AG04449 (cell line): ENCODE measurements around the gene MLEC.

Experiments used
- CTCF ChIA-PET: fragments of 350-600 bp; formaldehyde crosslinking; extraction: SDS; loops from one replicate; lab custom pipeline; 2021; ENCODE audit warnings: antibody characterized with exemption; lab: Yijun Ruan, JAX
- POLR2A ChIA-PET: fragments of 400-600, 350-600 bp; formaldehyde crosslinking; extraction: SDS; loops from one replicate; lab custom pipeline; 2020; ENCODE audit warnings: antibody characterized with exemption, inconsistent platforms; lab: Yijun Ruan, JAX
- DNase-seq: peaks from one replicate; pipeline ENCODE4 v3.0.0-alpha.2; 2010; ENCODE audit warnings: low read depth, low spot score
- H3K4me3 ChIP-seq: 2 replicates; pipeline ENCODE4 v1.5.1; 2011; ENCODE audit warnings: low read depth, mild to moderate bottlenecking, control low read depth, low read length
- CTCF ChIP-seq: IDR thresholded peaks from one replicate; pipeline ENCODE4 v1.5.1; 2011; ENCODE audit warnings: mild to moderate bottlenecking, moderate library complexity, low read length, control low read depth, inconsistent platforms; ENCODE audit not compliant: insufficient read depth; ENCODE audit errors: missing control alignments

The MLEC gene

GRCh38 chr12:120687578-120688289 is 785 bp downstream of the MLEC start:
- peak overlapping the region; percentile 92 for H3K4me3 ChIP-seq
- DNase-seq, result no peak
- ChIA-PET POLR2A (interaction anchor here (1.0 to 1.5 kb wide), 2 partner anchors 11 to 38 kb away, joined by 4 read pairs; no protein-coding TSS in a partner anchor), CTCF (interaction anchor here (1.0 to 1.8 kb wide), 3 partner anchors 38 to 284 kb away, joined by 5 to 8 read pairs (median 7); no protein-coding TSS in a partner anchor)
- TF ChIP-seq CTCF, result no peak

- DNase-seq, result no peak
- CTCF ChIA-PET, result interaction anchor here (1.0 to 1.8 kb wide), 5 partner anchors 24 to 284 kb away, joined by 4 to 9 read pairs (median 7); no protein-coding TSS in a partner anchor
- H3K4me3 ChIP-seq, result peak overlapping the region; percentile 92
- no peak for TF ChIP-seq CTCF
- POLR2A ChIA-PET, result interaction anchor here (1.0 to 1.5 kb wide), 2 partner anchors 10 to 39 kb away, joined by 4 read pairs; no protein-coding TSS in a partner anchor
Measured at GRCh38 chr12:120688527-120689071, 1.6 kb downstream of the MLEC start.

- DNase-seq, result no peak
- peak overlapping the region; percentile 92 for H3K4me3 ChIP-seq
- CTCF ChIA-PET, result interaction anchor here (1.0 to 1.6 kb wide), 4 partner anchors 11 to 43 kb away, joined by 3 to 9 read pairs (median 5); no protein-coding TSS in a partner anchor
- POLR2A ChIA-PET, result no interaction called here
- TF ChIP-seq CTCF, result no peak
Measured at GRCh38 chr12:120689397-120690082, 2.6 kb downstream of the MLEC start.

GRCh38 chr12:120690083-120690450 is 3.1 kb downstream of the MLEC start:
- CTCF ChIA-PET, result interaction anchor here (1.0 to 1.6 kb wide), 6 partner anchors 11 to 282 kb away, joined by 3 to 9 read pairs (median 4); no protein-coding TSS in a partner anchor
- no peak for TF ChIP-seq CTCF
- H3K4me3 ChIP-seq, result no peak overlapping the region
- POLR2A ChIA-PET, result no interaction called here
- DNase-seq, result no peak

- ChIA-PET CTCF (interaction anchor here (1.0 to 4.5 kb wide), 5 partner anchors 10 to 281 kb away, joined by 3 to 26 read pairs (median 3); no protein-coding TSS in a partner anchor), POLR2A (no interaction called here)
- no peak for DNase-seq
- TF ChIP-seq CTCF, result no peak
- H3K4me3 ChIP-seq, result no peak overlapping the region
Measured at GRCh38 chr12:120690978-120691377, 4.0 kb downstream of the MLEC start.
